Neural cell (in vitro differentiated cells): ENCODE measurements around the gene TASL.

Experiments
- EP300 ChIP-seq: fragments of 450-650 bp; conservative IDR thresholded peaks from 2 replicates; pipeline ENCODE4 v1.6.1; 2014; ENCODE audit warnings: antibody characterized with exemption, mild to moderate bottlenecking, moderate library complexity; ENCODE audit not compliant: poor library complexity, severe bottlenecking
- EZH2 ChIP-seq: fragments of 200-600, 300-800 bp; shearing (Covaris generic), sonication (generic); IDR thresholded peaks from 2 replicates; pipeline ENCODE4 v1.6.1; 2014; ENCODE audit warnings: antibody characterized with exemption, low read length, borderline replicate concordance, mild to moderate bottlenecking; ENCODE audit not compliant: insufficient read depth, poor library complexity, severe bottlenecking
- MXI1 ChIP-seq: fragments of 450-650 bp; conservative IDR thresholded peaks from 2 replicates; pipeline ENCODE4 v1.6.1; 2014; ENCODE audit warnings: antibody characterized with exemption, mild to moderate bottlenecking; ENCODE audit not compliant: poor library complexity, severe bottlenecking
- POLR2AphosphoS5 ChIP-seq: IDR thresholded peaks from 2 replicates; pipeline ENCODE4 v1.6.1; 2012
- RAD21 ChIP-seq: fragments of 450-650 bp; conservative IDR thresholded peaks from 2 replicates; pipeline ENCODE4 v1.6.1; 2014; ENCODE audit warnings: antibody characterized with exemption, mild to moderate bottlenecking, moderate library complexity
- SMC3 ChIP-seq: fragments of 450-650 bp; conservative IDR thresholded peaks from 2 replicates; pipeline ENCODE4 v1.6.1; 2014; ENCODE audit warnings: antibody characterized with exemption, mild to moderate bottlenecking, moderate library complexity; ENCODE audit not compliant: poor library complexity
- TAF1 ChIP-seq: IDR thresholded peaks from 2 replicates; pipeline ENCODE4 v1.6.1; 2012; ENCODE audit warnings: low read depth
- TF ChIP-seq, protein P1 (sequence below): fragments of 450-650 bp; IDR thresholded peaks from 2 replicates; pipeline ENCODE4 v1.5.1; 2014; ENCODE audit warnings: antibody characterized with exemption, mild to moderate bottlenecking, moderate library complexity; ENCODE audit not compliant: poor library complexity, severe bottlenecking
- TF ChIP-seq, protein P2 (sequence below): IDR thresholded peaks from 2 replicates; pipeline ENCODE4 v1.6.1; 2012; ENCODE audit warnings: borderline replicate concordance

- TF ChIP-seq EZH2: no peak
- no peak for TF ChIP-seq TAF1
- TF ChIP-seq, protein P1, sequence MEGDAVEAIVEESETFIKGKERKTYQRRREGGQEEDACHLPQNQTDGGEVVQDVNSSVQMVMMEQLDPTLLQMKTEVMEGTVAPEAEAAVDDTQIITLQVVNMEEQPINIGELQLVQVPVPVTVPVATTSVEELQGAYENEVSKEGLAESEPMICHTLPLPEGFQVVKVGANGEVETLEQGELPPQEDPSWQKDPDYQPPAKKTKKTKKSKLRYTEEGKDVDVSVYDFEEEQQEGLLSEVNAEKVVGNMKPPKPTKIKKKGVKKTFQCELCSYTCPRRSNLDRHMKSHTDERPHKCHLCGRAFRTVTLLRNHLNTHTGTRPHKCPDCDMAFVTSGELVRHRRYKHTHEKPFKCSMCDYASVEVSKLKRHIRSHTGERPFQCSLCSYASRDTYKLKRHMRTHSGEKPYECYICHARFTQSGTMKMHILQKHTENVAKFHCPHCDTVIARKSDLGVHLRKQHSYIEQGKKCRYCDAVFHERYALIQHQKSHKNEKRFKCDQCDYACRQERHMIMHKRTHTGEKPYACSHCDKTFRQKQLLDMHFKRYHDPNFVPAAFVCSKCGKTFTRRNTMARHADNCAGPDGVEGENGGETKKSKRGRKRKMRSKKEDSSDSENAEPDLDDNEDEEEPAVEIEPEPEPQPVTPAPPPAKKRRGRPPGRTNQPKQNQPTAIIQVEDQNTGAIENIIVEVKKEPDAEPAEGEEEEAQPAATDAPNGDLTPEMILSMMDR: no peak
- TF ChIP-seq POLR2AphosphoS5: no peak
- TF ChIP-seq SMC3: no peak
- TF ChIP-seq RAD21: no peak
- no peak for TF ChIP-seq EP300
- TF ChIP-seq, protein P2, sequence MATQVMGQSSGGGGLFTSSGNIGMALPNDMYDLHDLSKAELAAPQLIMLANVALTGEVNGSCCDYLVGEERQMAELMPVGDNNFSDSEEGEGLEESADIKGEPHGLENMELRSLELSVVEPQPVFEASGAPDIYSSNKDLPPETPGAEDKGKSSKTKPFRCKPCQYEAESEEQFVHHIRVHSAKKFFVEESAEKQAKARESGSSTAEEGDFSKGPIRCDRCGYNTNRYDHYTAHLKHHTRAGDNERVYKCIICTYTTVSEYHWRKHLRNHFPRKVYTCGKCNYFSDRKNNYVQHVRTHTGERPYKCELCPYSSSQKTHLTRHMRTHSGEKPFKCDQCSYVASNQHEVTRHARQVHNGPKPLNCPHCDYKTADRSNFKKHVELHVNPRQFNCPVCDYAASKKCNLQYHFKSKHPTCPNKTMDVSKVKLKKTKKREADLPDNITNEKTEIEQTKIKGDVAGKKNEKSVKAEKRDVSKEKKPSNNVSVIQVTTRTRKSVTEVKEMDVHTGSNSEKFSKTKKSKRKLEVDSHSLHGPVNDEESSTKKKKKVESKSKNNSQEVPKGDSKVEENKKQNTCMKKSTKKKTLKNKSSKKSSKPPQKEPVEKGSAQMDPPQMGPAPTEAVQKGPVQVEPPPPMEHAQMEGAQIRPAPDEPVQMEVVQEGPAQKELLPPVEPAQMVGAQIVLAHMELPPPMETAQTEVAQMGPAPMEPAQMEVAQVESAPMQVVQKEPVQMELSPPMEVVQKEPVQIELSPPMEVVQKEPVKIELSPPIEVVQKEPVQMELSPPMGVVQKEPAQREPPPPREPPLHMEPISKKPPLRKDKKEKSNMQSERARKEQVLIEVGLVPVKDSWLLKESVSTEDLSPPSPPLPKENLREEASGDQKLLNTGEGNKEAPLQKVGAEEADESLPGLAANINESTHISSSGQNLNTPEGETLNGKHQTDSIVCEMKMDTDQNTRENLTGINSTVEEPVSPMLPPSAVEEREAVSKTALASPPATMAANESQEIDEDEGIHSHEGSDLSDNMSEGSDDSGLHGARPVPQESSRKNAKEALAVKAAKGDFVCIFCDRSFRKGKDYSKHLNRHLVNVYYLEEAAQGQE: no peak
- no peak for TF ChIP-seq MXI1
Observed at GRCh38 chrX:30593440-30594200, 16.1 kb upstream of the TASL start.
